Uterus (tissue), 2 donors: ENCODE results near the gene CHST13.

Source experiments
- POLR2A ChIP-seq, 2 donors: fragments of 450-650 bp; IDR thresholded peaks; one replicate each; pipeline ENCODE4 v1.6.1; 2016; ENCODE audit warnings: antibody characterized with exemption in 2 of 2, mild to moderate bottlenecking in 1 of 2, moderate library complexity in 1 of 2
- TF ChIP-seq, protein P1 (sequence below), 4 experiments: fragments of 200-600 bp in 2 of 4; fragments of 450-650 bp in 2 of 4; sonication (generic) in 2 of 4; IDR thresholded peaks; one replicate each; pipeline ENCODE4 v1.5.1; 2016 to 2019; ENCODE audit warnings: antibody characterized with exemption in 4 of 4, mild to moderate bottlenecking in 2 of 4, moderate library complexity in 1 of 4

DNA sequence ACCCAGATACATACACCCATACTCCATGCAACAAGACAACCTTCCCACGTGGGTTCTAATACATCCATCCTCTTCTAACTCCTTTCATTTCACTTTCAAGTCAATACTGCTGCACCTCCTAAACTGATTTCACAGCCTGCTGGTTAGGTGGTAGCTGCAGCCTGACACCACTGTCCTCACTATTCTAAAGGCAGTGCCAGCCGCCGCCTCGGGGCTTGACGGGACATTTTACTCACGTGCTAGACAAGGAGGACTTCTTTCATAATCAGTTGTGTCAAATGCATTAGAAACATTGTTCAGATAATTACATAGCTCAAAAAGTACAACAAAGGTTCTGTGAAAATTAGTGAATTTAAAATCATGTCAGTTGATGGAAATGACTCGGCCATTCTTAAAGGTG lies 12.7 kb upstream of the CHST13 start:
- TF ChIP-seq, protein P1, sequence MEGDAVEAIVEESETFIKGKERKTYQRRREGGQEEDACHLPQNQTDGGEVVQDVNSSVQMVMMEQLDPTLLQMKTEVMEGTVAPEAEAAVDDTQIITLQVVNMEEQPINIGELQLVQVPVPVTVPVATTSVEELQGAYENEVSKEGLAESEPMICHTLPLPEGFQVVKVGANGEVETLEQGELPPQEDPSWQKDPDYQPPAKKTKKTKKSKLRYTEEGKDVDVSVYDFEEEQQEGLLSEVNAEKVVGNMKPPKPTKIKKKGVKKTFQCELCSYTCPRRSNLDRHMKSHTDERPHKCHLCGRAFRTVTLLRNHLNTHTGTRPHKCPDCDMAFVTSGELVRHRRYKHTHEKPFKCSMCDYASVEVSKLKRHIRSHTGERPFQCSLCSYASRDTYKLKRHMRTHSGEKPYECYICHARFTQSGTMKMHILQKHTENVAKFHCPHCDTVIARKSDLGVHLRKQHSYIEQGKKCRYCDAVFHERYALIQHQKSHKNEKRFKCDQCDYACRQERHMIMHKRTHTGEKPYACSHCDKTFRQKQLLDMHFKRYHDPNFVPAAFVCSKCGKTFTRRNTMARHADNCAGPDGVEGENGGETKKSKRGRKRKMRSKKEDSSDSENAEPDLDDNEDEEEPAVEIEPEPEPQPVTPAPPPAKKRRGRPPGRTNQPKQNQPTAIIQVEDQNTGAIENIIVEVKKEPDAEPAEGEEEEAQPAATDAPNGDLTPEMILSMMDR (IDR thresholded peaks at IDR 0.05), result no peak
- no peak for TF ChIP-seq POLR2A (IDR thresholded peaks at IDR 0.05)
